HFF-Myc (cell line): ENCODE data around the gene INPP5A.

Experiments
- DNase-seq: peaks from one replicate; pipeline ENCODE4 v3.0.0-alpha.2; 2011; ENCODE audit warnings: low read depth; ENCODE audit errors: extremely low read depth
- H3K4me3 ChIP-seq: replicated peaks from 2 replicates; pipeline ENCODE4 v1.5.1; 2011; ENCODE audit warnings: low read depth, mild to moderate bottlenecking, control low read depth, low read length
- TF ChIP-seq, protein P1 (sequence below): IDR thresholded peaks from 2 replicates; pipeline ENCODE4 v1.5.1; 2012; ENCODE audit warnings: mild to moderate bottlenecking, low read depth, low read length, control low read depth; ENCODE audit errors: missing control alignments

INPP5A gene

DNA sequence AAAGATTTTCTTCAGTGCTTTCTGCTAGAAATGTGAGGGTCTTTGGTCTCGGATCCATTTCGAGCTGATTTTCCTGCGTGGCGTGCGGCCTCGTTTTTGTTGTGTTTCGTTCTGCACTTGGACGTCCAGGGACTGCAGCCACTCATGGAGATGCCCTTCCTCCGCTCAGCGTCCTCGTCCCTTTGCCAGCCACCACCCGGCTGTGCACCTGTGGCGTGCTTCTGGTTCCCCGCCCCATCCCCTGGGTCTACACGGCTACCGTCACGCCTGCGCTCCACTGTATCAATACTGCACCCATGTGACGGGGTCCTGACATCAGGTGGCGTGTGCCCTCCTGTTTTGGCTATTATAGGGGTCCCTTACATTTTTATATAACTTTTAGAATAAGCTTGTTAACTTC, 291.1 kb downstream of the INPP5A start:
- TF ChIP-seq, protein P1, sequence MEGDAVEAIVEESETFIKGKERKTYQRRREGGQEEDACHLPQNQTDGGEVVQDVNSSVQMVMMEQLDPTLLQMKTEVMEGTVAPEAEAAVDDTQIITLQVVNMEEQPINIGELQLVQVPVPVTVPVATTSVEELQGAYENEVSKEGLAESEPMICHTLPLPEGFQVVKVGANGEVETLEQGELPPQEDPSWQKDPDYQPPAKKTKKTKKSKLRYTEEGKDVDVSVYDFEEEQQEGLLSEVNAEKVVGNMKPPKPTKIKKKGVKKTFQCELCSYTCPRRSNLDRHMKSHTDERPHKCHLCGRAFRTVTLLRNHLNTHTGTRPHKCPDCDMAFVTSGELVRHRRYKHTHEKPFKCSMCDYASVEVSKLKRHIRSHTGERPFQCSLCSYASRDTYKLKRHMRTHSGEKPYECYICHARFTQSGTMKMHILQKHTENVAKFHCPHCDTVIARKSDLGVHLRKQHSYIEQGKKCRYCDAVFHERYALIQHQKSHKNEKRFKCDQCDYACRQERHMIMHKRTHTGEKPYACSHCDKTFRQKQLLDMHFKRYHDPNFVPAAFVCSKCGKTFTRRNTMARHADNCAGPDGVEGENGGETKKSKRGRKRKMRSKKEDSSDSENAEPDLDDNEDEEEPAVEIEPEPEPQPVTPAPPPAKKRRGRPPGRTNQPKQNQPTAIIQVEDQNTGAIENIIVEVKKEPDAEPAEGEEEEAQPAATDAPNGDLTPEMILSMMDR, result no peak
- DNase-seq, result no peak
- H3K4me3 ChIP-seq, result no peak overlapping the region

GRCh38 chr10:132829403-132829802, 291.8 kb downstream of the INPP5A start:
- TF ChIP-seq, protein P1, result no peak
- DNase-seq, result no peak
- H3K4me3 ChIP-seq, result no peak overlapping the region

DNA sequence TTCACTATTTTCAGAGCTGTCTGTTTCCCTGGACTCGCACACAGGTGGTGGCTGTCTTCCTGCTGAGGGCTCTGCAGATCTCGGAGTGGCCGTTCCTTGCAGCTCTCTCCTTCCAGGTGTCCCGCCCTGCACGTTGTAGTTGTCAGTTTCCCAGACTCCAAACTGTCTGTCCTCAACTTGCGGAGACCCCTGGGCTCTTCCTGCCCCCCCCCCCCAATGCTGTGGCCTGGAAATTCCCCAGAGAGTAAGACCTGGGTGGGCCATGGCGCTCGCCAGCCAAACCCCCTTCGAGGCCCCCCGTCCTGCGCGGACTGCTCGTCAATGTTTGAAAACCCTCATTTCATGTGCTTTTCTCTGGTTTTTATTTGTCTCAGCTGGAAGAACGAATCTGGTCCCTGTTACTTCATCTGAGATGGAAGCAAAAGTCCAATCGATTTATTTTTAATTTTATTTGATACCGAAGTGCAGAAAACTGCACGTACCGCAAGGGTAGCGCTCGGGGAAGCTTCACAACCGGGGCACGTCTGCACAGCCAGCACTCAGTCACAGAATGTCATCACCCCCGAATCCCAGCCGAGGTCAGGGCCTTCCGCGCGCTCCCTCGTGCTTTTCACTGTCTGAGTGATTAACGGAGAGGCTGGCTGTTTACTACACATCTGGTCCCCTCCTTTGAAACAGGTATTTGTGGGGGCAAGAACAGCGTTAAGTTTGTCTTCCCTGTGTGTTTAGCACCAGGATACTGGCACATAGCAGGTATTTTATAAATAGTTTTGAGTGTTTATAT, 294.8 kb downstream of the INPP5A start:
- TF ChIP-seq, protein P1, result no peak
- no peak overlapping the region for H3K4me3 ChIP-seq
- DNase-seq, result no peak
